GM12872 (cell line): ENCODE measurements around the gene RHEB.

Experiments used
- CTCF ChIP-seq: IDR thresholded peaks from 3 replicates; pipeline ENCODE4 v1.5.1; 2011; ENCODE audit warnings: low read depth, mild to moderate bottlenecking, low read length, moderate library complexity; ENCODE audit not compliant: insufficient read depth

Gene RHEB

GRCh38 chr7:151426441-151426903 lies 93.2 kb downstream of the RHEB start:
- no peak for TF ChIP-seq CTCF

- no peak for TF ChIP-seq CTCF
Observed at GRCh38 chr7:151425670-151426440, 93.8 kb downstream of the RHEB start.

GRCh38 chr7:151424799-151425198 lies 94.9 kb downstream of the RHEB start:
- no peak for TF ChIP-seq CTCF

GRCh38 chr7:151423936-151424335 lies 95.8 kb downstream of the RHEB start:
- TF ChIP-seq CTCF: no peak

GRCh38 chr7:151423226-151423625 lies 96.5 kb downstream of the RHEB start:
- TF ChIP-seq CTCF: no peak

GRCh38 chr7:151422212-151422611 lies 97.5 kb downstream of the RHEB start:
- TF ChIP-seq CTCF: no peak

- no peak for TF ChIP-seq CTCF
Observed at GRCh38 chr7:151420144-151420543, 99.6 kb downstream of the RHEB start.
